GM18868 (cell line): ENCODE data around the gene ABLIM2.

Source experiments
- ATAC-seq: cut with Tn5 transposase; IDR thresholded peaks from one replicate; pipeline ENCODE4 v1.9.1; 2021; ENCODE audit warnings: mild to moderate bottlenecking, moderate library complexity; ENCODE audit not compliant: unreplicated experiment

ABLIM2 gene

DNA sequence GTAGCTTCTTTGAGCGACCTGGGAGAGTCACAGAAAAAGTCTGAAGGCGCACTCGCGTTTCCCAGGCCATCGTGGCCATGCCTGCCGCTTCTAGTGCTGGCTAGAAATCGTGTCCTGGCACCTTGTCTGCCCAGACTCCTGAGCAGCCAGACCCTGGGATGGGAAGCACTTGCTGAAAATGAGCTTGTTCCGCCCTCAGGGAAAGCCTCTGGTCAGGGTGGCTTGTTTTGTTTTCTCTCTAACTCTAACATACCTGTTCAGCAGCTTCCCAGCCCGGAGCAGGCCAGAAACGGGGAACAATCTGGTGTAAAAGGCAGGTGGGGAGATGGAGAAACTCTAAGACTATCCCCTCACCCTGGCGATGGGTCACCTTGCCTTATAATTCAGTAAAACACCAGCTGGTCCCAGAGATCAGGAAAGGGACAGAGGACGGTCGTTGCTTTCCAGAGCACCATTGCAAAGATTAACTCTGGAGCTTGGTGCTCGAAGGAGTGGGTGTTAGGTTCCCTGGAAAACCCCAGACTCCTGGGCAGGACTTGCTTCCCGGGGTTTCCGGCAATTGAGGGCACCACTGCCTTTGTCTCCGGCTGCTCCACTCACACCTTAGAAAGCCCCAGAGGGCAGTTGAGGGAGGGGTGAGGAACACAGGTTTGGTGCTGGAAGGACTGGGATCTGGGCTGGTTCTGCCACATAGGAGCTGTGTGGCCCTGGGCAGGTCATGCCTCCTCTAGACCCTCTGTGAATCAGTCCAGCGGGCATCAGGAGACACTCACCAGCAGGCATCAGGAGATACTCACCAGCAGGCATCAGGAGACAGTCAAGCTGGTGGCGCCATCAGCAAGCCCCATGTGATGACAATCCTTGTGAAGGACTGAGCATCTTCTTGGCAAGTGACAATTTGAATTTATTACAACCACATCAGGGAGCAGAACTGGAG is 36.0 kb upstream of the ABLIM2 start:
- ATAC-seq, result no peak

DNA sequence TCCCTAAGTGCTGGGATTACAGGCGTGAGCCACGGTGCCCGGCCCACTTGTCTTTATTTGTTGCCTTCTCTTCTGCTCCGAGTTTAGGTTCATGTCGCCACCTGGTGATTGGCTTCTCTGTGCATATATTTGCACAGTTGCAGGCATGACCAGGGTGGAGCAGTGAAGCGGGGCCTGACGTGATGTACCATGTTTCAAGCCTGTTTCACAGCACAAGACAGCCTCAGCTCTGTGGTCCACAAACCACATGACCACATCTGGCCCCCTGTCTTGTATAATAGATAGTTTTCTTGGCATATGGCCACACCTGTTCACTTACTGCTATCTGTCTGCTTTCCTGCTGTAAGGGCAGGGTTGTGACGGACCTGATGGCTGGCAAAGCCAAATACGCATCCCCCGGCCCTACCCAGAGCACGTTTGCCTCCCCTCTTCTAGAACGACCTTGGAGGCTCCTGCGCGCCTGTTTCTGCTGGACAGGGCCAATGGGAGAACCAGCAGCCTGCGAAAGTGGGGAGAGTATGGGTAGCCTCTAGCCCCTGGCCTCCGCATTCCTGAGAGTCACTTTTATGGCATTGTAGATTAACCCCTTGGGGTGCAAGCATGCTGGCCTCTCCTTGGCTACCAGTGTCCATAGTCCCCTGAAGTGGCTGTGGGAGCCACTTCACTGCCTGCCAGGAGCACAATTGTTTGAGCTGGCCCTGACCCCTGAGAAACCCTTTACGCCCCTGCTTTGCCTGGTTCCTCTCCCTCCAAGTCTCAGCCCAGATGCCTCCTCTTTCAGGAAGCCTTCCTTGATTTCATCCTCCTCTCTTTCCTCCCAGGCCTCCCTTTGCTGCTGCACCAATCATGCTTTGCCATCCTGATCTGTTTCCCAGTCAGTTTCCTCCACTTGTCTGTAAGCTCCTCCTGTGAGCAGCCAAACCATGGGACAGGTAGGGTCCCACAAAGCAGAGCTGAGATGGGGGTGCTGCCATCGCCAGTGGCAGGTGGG is 34.4 kb upstream of the ABLIM2 start:
- peak; percentile 97 for ATAC-seq

DNA sequence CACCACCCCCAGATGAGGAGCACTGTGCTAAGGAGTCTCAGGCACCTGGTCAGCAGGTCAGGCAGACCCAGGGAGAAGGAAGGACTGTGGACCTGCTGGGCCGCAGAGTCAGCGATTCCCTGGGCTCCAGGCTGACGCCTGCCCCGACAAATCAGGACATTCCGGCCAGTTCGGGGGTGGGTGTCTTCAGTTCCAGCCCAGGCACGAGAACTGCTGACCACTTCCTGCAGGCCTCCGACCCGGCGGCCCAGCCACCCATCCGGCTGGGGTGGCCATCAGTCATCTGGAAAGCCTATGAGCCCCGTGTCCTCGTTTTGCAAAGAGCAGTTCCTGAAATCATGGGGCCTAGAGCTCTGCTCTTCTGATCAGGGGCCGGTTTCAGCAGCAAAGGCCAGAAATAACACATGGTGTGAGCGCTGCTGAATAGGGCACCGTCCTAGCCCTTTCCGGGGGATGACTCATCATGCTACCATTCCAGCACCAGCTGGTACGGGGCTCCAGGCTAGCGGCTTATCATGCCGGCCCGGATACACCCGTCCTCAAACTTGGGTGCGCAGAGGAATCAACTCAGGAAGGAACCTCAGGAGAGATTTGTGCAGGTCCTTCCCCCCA is 32.6 kb upstream of the ABLIM2 start:
- peak; percentile 35 for ATAC-seq

DNA sequence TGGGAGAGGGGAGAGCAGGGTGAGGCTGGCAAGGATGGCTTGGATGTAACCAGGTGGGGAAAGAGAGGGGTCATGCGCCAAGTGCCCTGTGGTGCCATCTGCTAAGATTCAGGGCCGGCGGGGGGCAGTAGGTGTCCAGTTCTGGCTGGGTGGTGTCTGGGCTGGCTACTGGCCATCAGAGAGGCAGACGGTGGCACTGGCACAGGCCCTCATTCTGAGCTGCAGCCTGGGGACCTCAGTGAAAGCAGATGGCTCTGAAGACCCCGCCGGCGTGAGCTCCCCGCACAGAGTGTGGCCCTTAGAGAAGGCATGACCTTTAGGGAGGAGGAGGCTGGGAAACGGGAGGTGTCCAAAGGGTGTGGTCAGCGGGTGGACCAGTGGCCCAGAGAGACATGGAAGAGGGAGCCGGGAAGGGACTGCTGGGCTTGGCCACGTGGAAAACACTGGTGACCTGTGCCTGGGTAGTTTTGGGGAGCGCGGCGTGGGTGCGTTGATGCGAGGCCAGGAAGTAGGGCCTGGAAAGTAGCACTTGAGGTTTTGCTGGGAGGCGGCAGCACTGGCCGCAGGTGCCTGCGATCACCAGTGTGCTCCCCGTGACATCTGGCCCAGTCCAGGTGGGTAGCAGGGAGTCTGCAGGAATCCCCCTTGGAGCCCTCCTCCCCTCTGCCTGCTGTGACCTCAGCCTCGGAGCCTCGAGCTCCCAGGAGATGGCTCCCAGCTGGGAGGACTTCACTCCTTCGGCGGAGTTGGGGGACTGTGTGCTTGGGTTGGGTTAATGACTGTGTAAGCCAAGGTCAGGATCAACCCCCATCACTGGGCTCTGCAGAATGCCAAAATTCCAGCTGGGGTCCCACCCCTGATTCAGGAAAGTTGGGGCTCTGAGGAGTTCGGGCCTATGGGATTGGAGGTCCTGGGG is 31.2 kb upstream of the ABLIM2 start:
- ATAC-seq, result no peak

DNA sequence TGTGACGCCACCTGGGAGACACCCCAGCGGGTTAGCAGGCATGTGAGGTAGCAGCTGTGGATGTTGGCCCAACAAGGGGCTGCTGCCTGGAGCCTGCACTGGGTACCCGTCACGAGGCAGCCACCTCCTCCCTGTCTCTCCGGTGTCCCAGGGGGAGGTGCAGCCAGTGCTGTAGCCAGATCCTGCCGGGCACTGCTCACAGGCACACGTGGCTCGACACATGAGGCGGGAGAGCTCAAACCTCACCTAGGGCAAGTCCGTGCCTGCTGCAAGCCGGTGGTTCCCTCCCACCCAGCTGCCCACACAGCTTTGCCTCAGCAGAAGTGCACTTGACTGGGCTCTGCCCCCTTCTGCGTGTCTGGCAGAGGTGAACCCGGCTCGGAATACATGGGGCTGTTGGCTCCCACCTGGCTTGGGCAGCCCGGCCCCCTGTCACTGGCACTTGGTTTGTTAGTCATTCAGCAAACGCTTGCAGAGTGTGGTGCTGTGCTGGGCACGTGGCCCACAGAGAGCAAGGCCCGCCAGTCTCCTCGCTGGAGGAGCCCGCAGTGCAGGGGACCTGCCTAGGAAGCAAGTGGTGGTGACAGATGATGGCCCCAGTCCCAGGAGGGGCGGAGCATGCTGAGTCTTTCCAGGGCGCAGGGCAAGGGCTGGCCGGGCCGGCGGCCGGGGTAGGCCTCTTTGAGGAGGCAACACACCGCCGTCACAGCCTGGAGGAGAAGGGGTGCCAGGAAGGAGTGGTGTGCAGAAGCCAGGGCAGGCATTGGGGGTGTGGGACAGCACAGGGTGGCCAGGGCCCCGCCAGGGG is 30.3 kb upstream of the ABLIM2 start:
- no peak for ATAC-seq

DNA sequence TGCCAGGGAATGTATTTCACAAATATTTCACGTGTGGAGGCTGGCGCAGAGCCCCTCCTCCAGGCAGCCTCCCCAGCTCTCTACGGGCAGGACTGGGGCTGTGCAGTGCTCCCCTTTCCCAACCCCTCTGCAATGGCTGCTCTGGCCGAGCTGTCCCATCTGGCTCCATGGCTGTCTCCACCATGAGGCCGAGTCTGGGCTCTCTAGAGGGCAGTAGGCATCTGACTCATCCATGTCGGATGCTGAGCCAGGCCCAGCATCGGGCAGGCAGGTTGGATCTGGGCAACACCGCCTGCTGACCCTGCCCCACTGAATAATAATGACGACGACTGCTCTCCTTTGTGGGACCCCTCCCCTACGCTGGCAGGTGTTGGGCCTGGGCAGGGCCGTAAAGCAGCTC is 29.5 kb upstream of the ABLIM2 start:
- ATAC-seq, result no peak

DNA sequence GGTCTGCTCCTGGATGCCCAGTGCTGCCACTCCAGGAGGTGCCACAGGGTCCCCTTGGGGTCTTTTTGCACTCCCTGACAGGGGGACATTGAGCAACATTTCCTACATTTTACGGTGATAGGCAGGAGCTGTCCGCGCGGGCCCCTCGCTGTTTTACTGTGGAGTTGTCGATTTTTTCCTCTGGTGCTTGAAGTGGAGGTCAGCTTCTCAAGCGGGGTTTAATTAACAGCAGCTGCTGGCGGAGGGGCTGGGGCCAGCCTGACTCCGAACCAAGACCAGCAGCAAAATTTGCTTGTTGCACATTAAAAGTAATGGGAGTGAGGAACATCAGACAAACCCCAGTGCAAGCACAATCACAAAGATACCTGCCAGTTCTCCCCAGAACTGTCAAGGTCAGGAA is 27.3 kb upstream of the ABLIM2 start:
- no peak for ATAC-seq

DNA sequence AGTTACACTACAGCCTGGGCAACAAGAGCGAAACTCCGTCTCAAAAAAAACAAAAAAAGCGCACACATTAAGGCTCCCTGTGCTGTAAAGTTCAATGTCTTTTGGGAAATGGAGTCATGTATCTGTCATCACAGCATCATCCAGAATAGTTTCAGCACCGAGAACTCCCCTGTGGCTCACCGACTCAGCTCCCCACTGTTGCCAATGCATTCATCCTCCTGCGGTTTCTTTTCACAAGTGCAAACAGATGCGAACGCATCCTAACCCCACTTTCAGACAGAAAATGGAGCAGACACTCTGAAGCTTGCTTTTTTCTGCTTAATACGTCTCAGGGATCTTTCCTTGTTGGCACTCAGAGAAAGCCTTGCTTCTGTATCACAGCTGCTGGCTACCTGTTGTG is 26.7 kb upstream of the ABLIM2 start:
- ATAC-seq, result no peak

DNA sequence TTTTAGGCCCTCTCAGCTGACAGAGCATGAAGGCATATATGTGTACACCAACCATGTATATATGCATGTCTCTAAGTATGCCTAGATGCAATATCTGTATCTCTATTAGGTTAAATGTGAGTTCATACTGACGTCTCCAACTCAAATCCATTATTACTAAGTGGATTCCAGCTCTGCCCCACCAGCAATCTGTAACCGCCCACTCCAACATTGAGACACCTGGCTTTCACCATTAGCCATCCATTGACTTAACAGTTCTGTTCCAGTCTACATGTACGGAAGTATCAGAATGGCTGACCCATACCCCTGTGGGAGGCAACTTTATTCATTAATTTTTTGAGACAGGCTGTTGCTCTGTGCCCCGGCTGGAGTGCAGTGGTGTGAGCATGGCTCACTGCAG is 25.4 kb upstream of the ABLIM2 start:
- ATAC-seq, result no peak

DNA sequence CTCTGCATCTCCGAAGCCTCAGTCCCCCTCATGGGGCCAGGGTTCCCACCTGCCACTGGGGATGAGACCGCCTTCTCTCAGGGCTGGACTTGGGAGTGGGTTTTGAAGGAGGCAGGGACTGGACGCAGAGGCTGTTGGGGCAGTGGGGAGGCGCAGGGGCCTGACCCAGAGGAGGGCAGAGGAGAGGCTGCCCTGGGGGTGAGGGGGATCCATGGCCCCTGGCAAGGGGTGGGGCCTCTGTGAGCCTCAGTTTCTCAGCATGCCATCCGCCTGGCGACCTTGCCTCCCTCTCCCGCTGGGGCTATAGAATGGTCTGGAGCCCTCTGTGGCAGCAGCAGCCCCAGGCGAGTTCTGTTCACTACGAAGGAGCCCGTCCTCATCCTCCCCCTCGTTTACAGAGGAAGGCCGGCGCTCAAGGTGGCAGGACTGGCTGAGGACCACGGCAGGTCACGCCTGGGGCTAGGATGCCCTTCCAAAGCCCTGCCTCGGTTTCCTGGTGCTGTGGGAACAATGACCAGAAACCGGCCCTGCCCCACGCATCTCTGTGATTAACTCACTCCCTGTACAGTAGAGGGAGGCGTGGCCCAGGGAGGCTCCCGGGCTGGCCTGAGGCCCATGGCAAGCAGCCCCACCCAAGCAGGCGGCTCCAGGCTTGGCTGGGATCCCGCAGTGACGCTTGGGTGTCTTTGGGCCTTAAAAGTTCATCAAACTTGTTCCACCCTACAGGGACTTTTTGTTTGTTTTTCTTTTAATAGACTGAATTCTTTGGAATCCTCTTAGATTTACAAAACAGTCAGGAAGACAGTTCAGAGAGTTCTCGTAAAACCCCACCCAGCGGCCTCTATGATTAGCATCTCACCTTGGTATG is 24.5 kb upstream of the ABLIM2 start:
- no peak for ATAC-seq

DNA sequence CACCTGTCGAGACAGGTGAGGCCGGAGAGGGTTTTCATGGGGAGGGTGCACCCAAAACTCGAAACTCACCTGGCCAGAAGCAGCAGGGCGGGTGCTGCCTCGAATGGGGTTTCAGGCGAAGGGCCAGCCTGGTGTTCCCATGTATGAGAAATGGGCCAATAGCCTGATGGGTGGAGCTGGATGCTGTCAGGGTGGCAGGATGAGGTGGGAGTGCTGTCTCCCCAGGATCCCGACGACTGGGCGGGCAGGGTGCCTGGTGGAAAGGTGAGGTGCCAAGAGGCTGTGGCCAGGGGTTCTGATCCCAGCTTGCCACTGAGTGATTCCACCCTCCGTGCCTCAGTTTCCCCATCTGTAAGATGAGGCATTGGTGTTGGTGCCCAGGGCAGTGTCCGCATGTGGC is 23.7 kb upstream of the ABLIM2 start:
- no peak for ATAC-seq

DNA sequence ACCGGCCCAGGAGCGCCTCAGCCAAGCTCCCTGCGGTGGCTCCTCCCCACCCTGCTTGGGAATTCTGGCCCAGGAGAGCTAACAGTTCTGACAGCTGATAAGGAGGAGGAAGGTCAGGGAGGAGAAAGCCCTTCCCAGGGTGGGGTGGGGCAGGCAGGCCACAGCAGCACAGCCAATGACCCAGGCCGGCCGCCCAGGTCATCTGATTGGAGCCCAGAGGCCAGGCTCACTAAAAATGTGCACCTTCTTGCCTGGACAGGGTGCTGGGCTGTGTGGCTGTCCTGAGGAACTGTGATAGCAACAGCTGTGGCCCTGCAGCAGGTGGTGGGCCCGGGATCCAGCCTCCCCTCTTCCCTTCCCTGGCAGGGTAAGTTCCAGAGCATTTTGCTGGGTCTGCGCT is 23.2 kb upstream of the ABLIM2 start:
- ATAC-seq, result no peak

DNA sequence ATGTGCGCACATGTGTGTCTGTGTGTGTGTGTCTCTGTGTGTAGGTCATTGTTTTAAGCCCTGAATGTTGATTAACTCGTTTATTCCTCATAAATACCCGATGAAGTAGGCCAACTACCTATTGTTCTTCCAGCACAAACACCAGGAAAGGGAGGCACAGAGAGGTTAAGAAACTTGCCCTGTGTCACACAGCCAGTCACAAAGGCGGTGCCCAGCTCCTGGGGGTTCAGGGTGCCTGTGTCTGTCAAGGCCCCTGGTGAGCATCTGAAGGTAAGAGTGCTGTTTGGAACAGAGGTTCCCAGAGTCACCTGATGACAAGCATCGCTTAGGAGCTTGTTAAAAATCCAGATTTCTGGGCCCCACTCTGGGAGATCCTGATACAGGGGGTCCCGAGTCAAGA is 22.5 kb upstream of the ABLIM2 start:
- ATAC-seq, result no peak

DNA sequence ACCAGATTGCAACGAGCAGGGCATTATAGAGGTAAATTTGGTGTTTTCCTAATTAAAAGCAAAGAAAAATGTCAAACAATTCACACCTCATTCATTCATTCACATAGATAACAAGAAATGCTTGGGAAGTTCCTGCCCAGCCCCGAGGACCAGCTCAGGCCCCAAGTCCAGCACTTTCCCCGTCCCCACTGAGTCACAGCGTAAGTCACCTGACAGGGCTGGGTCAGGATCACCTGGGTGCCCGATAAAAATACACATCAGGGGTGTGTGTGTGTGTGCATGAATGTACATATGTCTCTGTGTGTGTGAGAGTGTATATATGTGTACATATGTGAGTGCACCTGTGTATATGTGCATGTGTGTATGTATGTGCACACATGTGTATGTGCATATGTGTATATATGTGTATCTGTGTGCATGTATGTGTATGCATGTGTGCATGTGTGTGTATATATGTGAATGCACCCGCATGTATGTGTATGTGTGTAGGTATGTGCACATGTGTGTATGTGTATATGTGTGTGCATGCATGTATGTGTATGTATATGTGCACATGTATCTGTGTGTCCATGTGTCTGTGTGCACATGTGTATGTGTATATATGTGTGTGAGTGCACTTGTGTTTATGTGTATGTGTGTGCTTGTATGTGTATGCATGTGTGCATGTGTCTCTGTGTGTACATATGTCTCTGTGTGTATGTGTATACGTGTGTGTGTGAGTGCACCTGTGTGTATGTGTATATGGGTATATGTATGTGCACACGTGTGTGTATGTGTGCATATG is 21.9 kb upstream of the ABLIM2 start:
- ATAC-seq, result no peak

DNA sequence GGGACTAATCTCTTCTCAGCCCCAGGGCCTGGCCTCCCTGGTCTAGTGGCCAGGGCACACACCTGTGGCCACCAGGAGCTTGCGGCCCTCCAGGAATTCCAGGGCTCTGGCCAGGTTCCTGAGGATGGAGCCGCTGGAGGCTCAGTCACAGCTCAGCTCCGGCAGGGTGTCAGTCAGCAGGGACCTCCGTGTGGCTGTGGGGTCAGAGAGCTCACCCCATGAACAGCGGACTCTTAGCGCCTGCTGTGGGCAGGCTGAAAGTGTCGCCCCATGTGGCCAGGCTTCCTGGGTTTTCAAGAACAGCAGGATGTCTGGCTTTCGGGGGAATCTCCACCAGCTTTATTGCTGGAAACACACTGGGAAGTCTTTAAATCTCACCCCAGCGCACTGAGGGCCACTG is 21.2 kb upstream of the ABLIM2 start:
- no peak for ATAC-seq

DNA sequence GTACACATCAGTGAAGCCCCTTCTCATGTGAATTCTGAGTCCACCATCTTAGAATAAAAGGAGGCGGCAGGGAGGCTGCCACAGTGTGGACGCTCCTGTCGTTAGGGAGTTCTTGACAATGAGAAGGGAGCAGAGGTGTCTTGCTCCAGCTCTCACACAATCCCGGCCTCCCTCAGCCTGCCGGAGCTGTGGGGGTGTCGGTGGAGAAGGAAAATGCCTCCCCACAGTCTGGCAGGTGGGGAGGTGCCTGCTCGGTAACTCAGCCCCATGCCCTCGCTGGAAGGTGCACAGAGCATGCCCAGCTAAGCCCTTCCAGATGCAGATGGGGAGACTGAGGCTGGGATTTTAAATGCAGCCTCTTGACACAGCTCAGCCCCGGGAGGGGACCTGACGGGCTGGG is 20.5 kb upstream of the ABLIM2 start:
- ATAC-seq, result no peak

DNA sequence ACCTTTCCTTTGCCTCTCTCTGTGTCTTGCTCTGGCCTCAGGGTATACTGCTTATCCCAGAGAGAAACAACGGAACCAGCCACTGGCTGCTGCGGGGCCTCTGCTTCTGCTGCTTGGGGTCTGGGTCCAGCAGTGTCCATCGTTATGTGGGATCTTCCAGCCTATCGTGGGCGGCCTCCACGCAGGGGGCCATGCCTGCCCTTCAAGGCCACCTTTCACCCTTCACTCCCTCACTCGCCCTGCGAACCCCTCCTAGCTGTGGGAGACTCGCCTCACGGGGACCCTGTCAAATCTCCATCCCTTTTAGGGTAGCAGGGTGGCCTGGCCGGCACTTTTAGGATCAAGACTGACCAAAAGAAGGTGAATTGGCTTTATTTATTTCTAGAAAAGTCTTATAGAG is 19.3 kb upstream of the ABLIM2 start:
- no peak for ATAC-seq

DNA sequence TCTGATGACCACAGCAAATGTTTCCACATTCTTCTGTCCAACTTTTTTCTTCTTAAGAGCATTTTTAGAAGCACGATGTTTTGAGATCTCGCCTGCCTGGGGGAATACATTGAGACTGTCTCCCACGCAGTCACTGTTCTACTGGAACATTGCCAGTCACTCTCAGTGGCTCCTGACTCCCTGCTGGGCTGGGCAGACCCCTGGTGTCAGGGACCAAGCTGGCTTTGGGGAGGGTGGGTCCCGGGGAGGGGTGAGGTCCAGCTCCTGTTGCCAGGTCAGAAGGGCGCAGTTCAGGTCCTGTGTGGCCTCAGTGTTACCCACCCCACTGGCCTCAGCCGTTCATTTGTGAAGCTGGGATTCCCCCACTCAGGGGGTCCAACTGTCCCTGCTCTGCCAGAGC is 18.9 kb upstream of the ABLIM2 start:
- ATAC-seq, result no peak
